ENCODE measurements around the gene RFLNA.

DNA sequence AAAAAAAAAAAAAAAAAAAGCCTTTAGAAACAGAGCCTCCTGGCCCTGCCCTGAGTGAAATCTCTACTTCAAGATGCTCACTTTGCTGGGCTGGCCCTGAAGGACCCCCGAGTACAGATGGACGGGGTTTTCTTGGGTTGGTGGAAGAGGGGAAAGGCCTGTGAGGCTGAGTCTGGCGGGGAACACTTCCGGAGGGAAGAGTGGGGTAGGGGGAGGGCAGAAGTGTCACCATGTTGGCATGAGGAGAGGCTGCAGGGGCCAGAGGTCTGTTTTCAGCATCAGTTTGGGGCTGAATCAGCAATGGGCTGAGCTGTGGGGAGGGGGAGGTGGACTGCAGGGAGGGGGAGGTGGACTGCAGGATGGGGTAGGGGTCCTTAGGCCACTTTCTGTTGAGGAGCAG is 15.3 kb downstream of the RFLNA start:
- TF ChIP-seq, protein P1, sequence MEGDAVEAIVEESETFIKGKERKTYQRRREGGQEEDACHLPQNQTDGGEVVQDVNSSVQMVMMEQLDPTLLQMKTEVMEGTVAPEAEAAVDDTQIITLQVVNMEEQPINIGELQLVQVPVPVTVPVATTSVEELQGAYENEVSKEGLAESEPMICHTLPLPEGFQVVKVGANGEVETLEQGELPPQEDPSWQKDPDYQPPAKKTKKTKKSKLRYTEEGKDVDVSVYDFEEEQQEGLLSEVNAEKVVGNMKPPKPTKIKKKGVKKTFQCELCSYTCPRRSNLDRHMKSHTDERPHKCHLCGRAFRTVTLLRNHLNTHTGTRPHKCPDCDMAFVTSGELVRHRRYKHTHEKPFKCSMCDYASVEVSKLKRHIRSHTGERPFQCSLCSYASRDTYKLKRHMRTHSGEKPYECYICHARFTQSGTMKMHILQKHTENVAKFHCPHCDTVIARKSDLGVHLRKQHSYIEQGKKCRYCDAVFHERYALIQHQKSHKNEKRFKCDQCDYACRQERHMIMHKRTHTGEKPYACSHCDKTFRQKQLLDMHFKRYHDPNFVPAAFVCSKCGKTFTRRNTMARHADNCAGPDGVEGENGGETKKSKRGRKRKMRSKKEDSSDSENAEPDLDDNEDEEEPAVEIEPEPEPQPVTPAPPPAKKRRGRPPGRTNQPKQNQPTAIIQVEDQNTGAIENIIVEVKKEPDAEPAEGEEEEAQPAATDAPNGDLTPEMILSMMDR (IDR thresholded peaks at IDR 0.05) = no peak
- TF ChIP-seq POLR2A (IDR thresholded peaks at IDR 0.05) = no peak

Measured in lower leg skin (tissue), 3 donors.